Fibroblast of lung (primary cell): ENCODE measurements around the gene CBR3. TPM values are rescaled to one million over a fixed set of nuclear protein-coding genes. Genes with fewer than 3 reads are reported as not detected.
A peak's percentile ranks its signal among the peaks of the same experiment; 100 is the strongest.

Experiments
- DNase-seq, 2 donors: peaks; one replicate each; pipeline versions ENCODE4 v3.0.0 to v3.0.0-alpha.2; 2010; ENCODE audit warnings: low read depth in 2 of 2
- H2AFZ ChIP-seq: 2 replicates; pipeline ENCODE4 v1.5.1; 2012; ENCODE audit warnings: low read length, control low read depth, inconsistent platforms
- H3K27ac ChIP-seq: 2 replicates; pipeline ENCODE4 v1.5.1; 2011; ENCODE audit warnings: low read length, control low read depth; ENCODE audit not compliant: insufficient read depth
- H3K27me3 ChIP-seq: 2 replicates; pipeline ENCODE4 v1.5.1; 2011; ENCODE audit warnings: mild to moderate bottlenecking, low read length; ENCODE audit not compliant: control insufficient read depth, insufficient read depth
- H3K36me3 ChIP-seq: 2 replicates; pipeline ENCODE4 v1.5.1; 2011; ENCODE audit warnings: low read length; ENCODE audit not compliant: control insufficient read depth, insufficient read depth
- H3K4me1 ChIP-seq: 2 replicates; pipeline ENCODE4 v1.5.1; 2011; ENCODE audit warnings: low read length; ENCODE audit not compliant: control insufficient read depth, insufficient read depth; ENCODE audit errors: extremely low read depth
- H3K4me2 ChIP-seq: 2 replicates; pipeline ENCODE4 v1.5.1; 2011; ENCODE audit warnings: low read length, control low read depth; ENCODE audit not compliant: insufficient read depth; ENCODE audit errors: extremely low read depth
- H3K4me3 ChIP-seq, 4 experiments: fragments of 200-600 bp in 1 of 4; sonication (generic) in 1 of 4; replicated peaks in 1 of 4; 2 replicates each; pipeline ENCODE4 v1.5.1; 2011 to 2016; ENCODE audit warnings: low read length in 4 of 4, low read depth in 3 of 4, mild to moderate bottlenecking in 3 of 4, control low read depth in 2 of 4, inconsistent platforms in 1 of 4, mixed read lengths in 1 of 4; ENCODE audit not compliant: insufficient read depth in 1 of 4; ENCODE audit errors: control extremely low read depth in 1 of 4
- H3K79me2 ChIP-seq: 2 replicates; pipeline ENCODE4 v1.5.1; 2012; ENCODE audit warnings: mild to moderate bottlenecking, low read length, inconsistent platforms; ENCODE audit not compliant: control insufficient read depth, insufficient read depth
- H3K9ac ChIP-seq: 2 replicates; pipeline ENCODE4 v1.5.1; 2011; ENCODE audit warnings: mild to moderate bottlenecking, low read length, control low read depth; ENCODE audit not compliant: insufficient read depth
- H3K9me3 ChIP-seq: 2 replicates; pipeline ENCODE4 v1.5.1; 2012; ENCODE audit warnings: low read depth, low read length; ENCODE audit not compliant: control insufficient read depth, insufficient read depth
- H4K20me1 ChIP-seq: 2 replicates; pipeline ENCODE4 v1.5.1; 2011; ENCODE audit warnings: low read length; ENCODE audit not compliant: control insufficient read depth, insufficient read depth; ENCODE audit errors: extremely low read depth
- CTCF ChIP-seq, 2 donors: IDR thresholded peaks in 1 of 2; conservative IDR thresholded peaks in 1 of 2; 1 replicate in 1 of 2; 2 replicates in 1 of 2; pipeline ENCODE4 v1.5.1; 2011 to 2012; ENCODE audit warnings: low read length in 2 of 2, control low read depth in 1 of 2, inconsistent platforms in 1 of 2, low read depth in 1 of 2, mild to moderate bottlenecking in 1 of 2
- EZH2 ChIP-seq: IDR thresholded peaks from 2 replicates; pipeline ENCODE4 v1.5.1; 2012; ENCODE audit warnings: low read length, control low read depth, mild to moderate bottlenecking; ENCODE audit errors: missing control alignments
- polyA plus RNA-seq, 2 donors: library from polyadenylated mRNA; depleted of rRNA in 1 of 2; stranded (reverse) in 1 of 2; unstranded in 1 of 2; fragments of >200 nt; gene quantifications; 2 replicates each; pipeline ENCODE4 v1.2.1, GENCODE V29; 2011 to 2012; ENCODE audit warnings: missing spikeins in 1 of 2
- total RNA-seq: library from RNA; depleted of rRNA; stranded (reverse); fragments of >200 nt; gene quantifications from 2 replicates; pipeline ENCODE4 v1.2.1, GENCODE V29; 2014

The CBR3 gene
- total and polyA plus RNA-seq, 2 donors (not counting 1 experiment from before 2014, with no cell fraction given) = 13.2 to 21.1 TPM

GRCh38 chr21:36100971-36101641 is 33.8 kb upstream of the CBR3 start:
- no peak overlapping the region for H2AFZ ChIP-seq
- no peaks in the 10 kb centered on the region for H3K79me2 ChIP-seq
- H3K9me3 ChIP-seq = no peaks in the 10 kb centered on the region
- no peak for TF ChIP-seq CTCF (conservative IDR thresholded peaks at IDR 0.05 in 1 of 2, IDR thresholded peaks at IDR 0.05 in 1 of 2; ENCODE audit: low read depth in 1 of 2, low read length in 2 of 2)
- TF ChIP-seq EZH2 = no peak
- no peak overlapping the region for H3K4me3 ChIP-seq
- no peak overlapping the region for H3K4me2 ChIP-seq
- H3K9ac ChIP-seq = no peak overlapping the region
- no peaks in the 10 kb centered on the region for H3K4me1 ChIP-seq
- no peaks in the 10 kb centered on the region for H4K20me1 ChIP-seq
- no peak for DNase-seq
- H3K27ac ChIP-seq = no peak overlapping the region
- no peaks in the 10 kb centered on the region for H3K36me3 ChIP-seq
- H3K27me3 ChIP-seq = peaks cover 2% of the 10 kb centered on the region

GRCh38 chr21:36103434-36103833 is 31.4 kb upstream of the CBR3 start:
- no peaks in the 10 kb centered on the region for H3K4me1 ChIP-seq
- no peaks in the 10 kb centered on the region for H3K36me3 ChIP-seq
- no peak overlapping the region for H3K27ac ChIP-seq
- H3K9me3 ChIP-seq = no peaks in the 10 kb centered on the region
- H3K4me2 ChIP-seq = no peak overlapping the region
- no peaks in the 10 kb centered on the region for H4K20me1 ChIP-seq
- no peaks in the 10 kb centered on the region for H3K79me2 ChIP-seq
- no peak overlapping the region for H3K9ac ChIP-seq
- no peak overlapping the region for H2AFZ ChIP-seq
- peaks cover 2% of the 10 kb centered on the region for H3K27me3 ChIP-seq
- DNase-seq = no peak
- H3K4me3 ChIP-seq = no peak overlapping the region
- TF ChIP-seq EZH2 (no peak), CTCF (conservative IDR thresholded peaks at IDR 0.05 in 1 of 2, IDR thresholded peaks at IDR 0.05 in 1 of 2; ENCODE audit: low read depth in 1 of 2, low read length in 2 of 2) (no peak)

- no peak overlapping the region for H3K27ac ChIP-seq
- no peak overlapping the region for H2AFZ ChIP-seq
- H3K4me3 ChIP-seq = peak overlapping the region in 2 of 4 experiments; percentile 33 to 38
- peaks cover 2% of the 10 kb centered on the region for H3K27me3 ChIP-seq
- no peaks in the 10 kb centered on the region for H3K36me3 ChIP-seq
- peak overlapping the region; percentile 64 for H3K4me2 ChIP-seq
- H4K20me1 ChIP-seq = no peaks in the 10 kb centered on the region
- peak; percentile 47 to 53 for DNase-seq
- no peak for TF ChIP-seq EZH2
- peak; percentile 46 to 54 for TF ChIP-seq CTCF (conservative IDR thresholded peaks at IDR 0.05 in 1 of 2, IDR thresholded peaks at IDR 0.05 in 1 of 2; ENCODE audit: low read depth in 1 of 2, low read length in 2 of 2)
- H3K4me1 ChIP-seq = no peaks in the 10 kb centered on the region
- no peaks in the 10 kb centered on the region for H3K79me2 ChIP-seq
- H3K9ac ChIP-seq = no peak overlapping the region
- no peaks in the 10 kb centered on the region for H3K9me3 ChIP-seq
Observed at GRCh38 chr21:36104317-36105300, 30.3 kb upstream of the CBR3 start.
